Measurements from ENCODE around the gene GDF7. TPM values are rescaled to one million over a fixed set of nuclear protein-coding genes. Genes with fewer than 3 reads are reported as not detected.

GDF7 gene
- total and polyA plus RNA-seq, 2 of the 8 experiments (the other 6 are each of a cell fraction or from before 2014, with no cell fraction given): 0.04 to 0.06 TPM

DNA sequence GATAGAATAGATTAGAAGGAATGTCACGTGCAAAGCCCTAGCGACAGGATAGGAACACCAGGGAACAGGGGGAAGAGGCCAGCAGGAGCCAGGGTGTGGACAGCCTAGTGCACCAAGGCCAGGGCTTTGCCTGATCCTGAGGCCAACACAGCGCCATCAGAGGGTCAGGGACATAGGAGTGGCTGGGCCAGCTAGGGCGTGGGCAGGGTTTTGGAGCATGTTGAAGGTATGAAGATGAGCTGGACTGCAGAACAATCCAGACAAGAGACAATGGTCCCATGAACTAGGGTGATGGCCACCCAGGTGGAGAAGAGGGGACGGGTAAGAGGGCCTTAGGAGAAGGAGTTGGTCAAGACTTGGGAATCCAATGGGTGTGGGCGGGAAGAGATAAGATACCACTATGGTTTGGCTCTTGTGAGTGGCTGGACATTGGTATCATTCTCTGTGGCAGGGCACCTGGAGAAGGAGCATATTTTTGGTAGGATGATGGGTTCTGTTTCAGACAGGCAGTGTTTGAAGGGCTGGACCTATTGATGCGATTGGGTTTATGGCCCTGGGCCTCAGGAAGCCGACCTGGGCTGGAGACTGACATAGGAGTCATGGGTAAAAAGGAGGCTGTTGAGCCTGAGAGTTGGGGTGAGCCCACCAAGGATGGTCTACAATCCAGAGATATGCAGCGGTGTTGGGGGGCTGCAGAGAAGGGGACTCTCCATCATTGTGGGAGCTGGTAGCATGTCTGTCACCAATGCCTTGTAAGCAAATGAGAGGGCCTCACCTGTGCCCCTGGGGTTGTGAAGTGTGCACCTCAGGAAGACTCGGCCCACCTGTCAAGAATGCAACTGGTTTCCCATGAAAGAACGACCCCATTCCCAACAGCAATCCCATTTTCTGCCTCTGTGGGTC is 14.0 kb upstream of the GDF7 start:
- Histone ChIP-seq H3K23me2 (ENCODE audit: low read depth, low read length) (peaks cover 7% of the 10 kb centered on the region; the same call in 1 of the 2 replicates), H2BK120ac (replicated peaks; ENCODE audit: low read depth, low read length) (no peak overlapping the region), H3K79me1 (ENCODE audit: low read depth, low read length) (no peaks in the 10 kb centered on the region), H3K23ac (ENCODE audit: insufficient read length) (no peak overlapping the region), H2BK12ac (ENCODE audit: low read depth, low read length) (no peak overlapping the region), H3K4me2 (ENCODE audit: insufficient read depth in 1 of 2, low read depth in 2 of 2, low read length in 2 of 2) (no peak overlapping the region), H3K79me2 (ENCODE audit: control insufficient read depth in 1 of 2, insufficient read depth in 2 of 2, low read length in 2 of 2) (no peaks in the 10 kb centered on the region), H3K4me3 (ENCODE audit: extremely low read depth in 1 of 4, insufficient read depth in 2 of 4, low read depth in 3 of 4, low read length in 4 of 4) (no peak overlapping the region), H2BK5ac (ENCODE audit: low read depth, low read length) (no peak overlapping the region), H3K27ac (ENCODE audit: low read depth, low read length) (no peak overlapping the region), H2BK20ac (ENCODE audit: low read length) (no peak overlapping the region), H3K14ac (ENCODE audit: insufficient read length) (no peak overlapping the region), H2AK5ac (ENCODE audit: low read depth, low read length) (no peak overlapping the region), H3K18ac (ENCODE audit: extremely low read depth, low read length) (no peak overlapping the region), H4K91ac (replicated peaks; ENCODE audit: insufficient read length, low read length) (no peak overlapping the region), H2AFZ (ENCODE audit: low read length) (no peak overlapping the region), H3K4me1 (replicated peaks in 1 of 4; ENCODE audit: control insufficient read depth in 3 of 4, insufficient read depth in 4 of 4, low read length in 3 of 4) (peaks cover 5 to 16% (median 8%) of the 10 kb centered on the region in 4 experiments), H3K27me3 (replicated peaks in 1 of 4; ENCODE audit: control insufficient read depth in 3 of 4, extremely low read depth in 1 of 4, insufficient read depth in 3 of 4, low read length in 3 of 4) (peaks cover 0 to 4% (median under 1%) of the 10 kb centered on the region in 4 experiments; a peak in 4 of 7 replicates), H3K4ac (replicated peaks; ENCODE audit: insufficient read length, low read depth, low read length) (no peak overlapping the region), H4K5ac (ENCODE audit: insufficient read length, low read depth, low read length) (no peak overlapping the region), H4K20me1 (replicated peaks in 1 of 2; ENCODE audit: control insufficient read depth in 1 of 2, insufficient read depth in 2 of 2, low read length in 2 of 2) (no peaks in the 10 kb centered on the region), H4K8ac (ENCODE audit: extremely low read depth, insufficient read depth, low read length) (no peak overlapping the region), H3K9me3 (ENCODE audit: insufficient read depth in 2 of 2, low read depth in 1 of 2, low read length in 1 of 2) (no peaks in the 10 kb centered on the region), H3K9ac (replicated peaks in 1 of 4; ENCODE audit: extremely low read depth in 1 of 4, low read depth in 3 of 4, low read length in 3 of 4) (no peak overlapping the region), H2BK15ac (ENCODE audit: low read length) (no peak overlapping the region), H3K56ac (replicated peaks; ENCODE audit: insufficient read length, low read depth, low read length) (no peak overlapping the region), H3K36me3 (ENCODE audit: control insufficient read depth in 2 of 4, insufficient read depth in 4 of 4, low read length in 3 of 4) (no peaks in the 10 kb centered on the region)
- TF ChIP-seq SIN3A (conservative IDR thresholded peaks at IDR 0.05 in 1 of 2, IDR thresholded peaks at IDR 0.05 in 1 of 2; ENCODE audit: low read depth in 1 of 2, low read length in 2 of 2) (no peak), CREB1 (IDR thresholded peaks at IDR 0.05) (no peak), RBBP5 (IDR thresholded peaks at IDR 0.05; ENCODE audit: borderline replicate concordance, low read depth, low read length) (no peak), BRCA1 (IDR thresholded peaks at IDR 0.05; ENCODE audit: low read depth, low read length) (no peak), POU5F1 (IDR thresholded peaks at IDR 0.05; ENCODE audit: low read depth, low read length) (no peak)
- TF ChIP-seq, protein P1, sequence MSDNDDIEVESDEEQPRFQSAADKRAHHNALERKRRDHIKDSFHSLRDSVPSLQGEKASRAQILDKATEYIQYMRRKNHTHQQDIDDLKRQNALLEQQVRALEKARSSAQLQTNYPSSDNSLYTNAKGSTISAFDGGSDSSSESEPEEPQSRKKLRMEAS (IDR thresholded peaks at IDR 0.05): no peak
- ChIA-PET POLR2A (ENCODE audit: partially characterized antibody) (interaction anchor here (1.2 to 2.7 kb wide), 3 partner anchors 8 to 206 kb away, joined by 3 to 19 read pairs (median 12); partner anchors contain the start of genes LDAH and RHOB), CTCF (ENCODE audit: partially characterized antibody) (interaction anchor here (0.6 to 5.5 kb wide), 12 partner anchors 8 to 457 kb away, joined by 3 to 63 read pairs (median 12); partner anchors contain the start of gene RHOB)
- DNase-seq (ENCODE audit: low read depth in 1 of 2, low spot score in 2 of 2) (no peak), FAIRE-seq (no peak)
- 91% methylated on average over 11 of the region's 11 CpGs; no CpG with 5 or more reads in 1 of the 2 experiments for WGBS, 2 experiments (ENCODE audit: extremely low coverage in 1 of 2, insufficient coverage in 1 of 2, insufficient read length in 1 of 2, insufficient replicate concordance in 2 of 2, low coverage in 1 of 2, low lambda C conversion rate in 2 of 2, missing lambda C conversion rate in 1 of 2)

Data from H1 (cell line).